Measurements from ENCODE around the gene CALCOCO1.

CALCOCO1 gene

GRCh38 chr12:53725824-53726223, 1.4 kb downstream of the CALCOCO1 start:
- TF ChIP-seq EZH2phosphoT487 (IDR thresholded peaks at IDR 0.05; ENCODE audit: low read length) (no peak), EZH2 (optimal IDR thresholded peaks at IDR 0.05; ENCODE audit: low read depth, low read length) (no peak), CTCF (IDR thresholded peaks at IDR 0.05; ENCODE audit: low read length) (no peak)
- H3K9ac ChIP-seq (ENCODE audit: low read length): no peak overlapping the region
- H2AFZ ChIP-seq (ENCODE audit: low read length): no peak overlapping the region
- no peaks in the 10 kb centered on the region for H3K27me3 ChIP-seq (replicated peaks; ENCODE audit: insufficient read depth, low read length)
- no peak for DNase-seq
- H3K9me2 ChIP-seq (replicated peaks; ENCODE audit: insufficient read depth, low read length): no peaks in the 10 kb centered on the region
- H3K27ac ChIP-seq (ENCODE audit: low read length): no peak overlapping the region
- no peaks in the 10 kb centered on the region for H3K36me3 ChIP-seq (replicated peaks; ENCODE audit: insufficient read depth, low read length)
- H3K9me3 ChIP-seq (replicated peaks; ENCODE audit: insufficient read depth, low read length): no peaks in the 10 kb centered on the region
- no peak overlapping the region; the same call in 1 of the 2 replicates for H3K4me3 ChIP-seq (ENCODE audit: low read length)
- peak overlapping the region; percentile 82 for H3K4me2 ChIP-seq (ENCODE audit: low read depth, low read length)
- H3K4me1 ChIP-seq (ENCODE audit: low read length): peaks cover 29% of the 10 kb centered on the region
- peaks cover 13% of the 10 kb centered on the region for H3F3A ChIP-seq (ENCODE audit: insufficient read depth, low read length)
- H3K79me2 ChIP-seq (ENCODE audit: low read length): peaks cover 16% of the 10 kb centered on the region; the same call in 1 of the 2 replicates
- no peaks in the 10 kb centered on the region for H4K20me1 ChIP-seq (ENCODE audit: insufficient read depth, low read length)

- peaks cover 29% of the 10 kb centered on the region for H3K4me1 ChIP-seq (ENCODE audit: low read length)
These were observed 4.7 kb downstream of the CALCOCO1 start for GRCh38 chr12:53722450-53723041.

GRCh38 chr12:53720946-53721345, 6.3 kb downstream of the CALCOCO1 start:
- Histone ChIP-seq H3K9ac (ENCODE audit: low read length) (no peak overlapping the region), H3K36me3 (replicated peaks; ENCODE audit: insufficient read depth, low read length) (no peaks in the 10 kb centered on the region), H3K4me2 (ENCODE audit: low read depth, low read length) (no peak overlapping the region), H3K9me3 (replicated peaks; ENCODE audit: insufficient read depth, low read length) (no peaks in the 10 kb centered on the region), H2AFZ (ENCODE audit: low read length) (no peak overlapping the region), H3K27ac (ENCODE audit: low read length) (no peak overlapping the region), H4K20me1 (ENCODE audit: insufficient read depth, low read length) (no peaks in the 10 kb centered on the region), H3K4me1 (ENCODE audit: low read length) (peaks cover 22% of the 10 kb centered on the region), H3K27me3 (replicated peaks; ENCODE audit: insufficient read depth, low read length) (no peaks in the 10 kb centered on the region), H3K79me2 (ENCODE audit: low read length) (peaks cover 7% of the 10 kb centered on the region; the same call in 1 of the 2 replicates), H3F3A (ENCODE audit: insufficient read depth, low read length) (peaks cover 13% of the 10 kb centered on the region), H3K4me3 (ENCODE audit: low read length) (no peak overlapping the region), H3K9me2 (replicated peaks; ENCODE audit: insufficient read depth, low read length) (no peaks in the 10 kb centered on the region)
- no peak for TF ChIP-seq EZH2 (optimal IDR thresholded peaks at IDR 0.05; ENCODE audit: low read depth, low read length)
- no peak for TF ChIP-seq CTCF (IDR thresholded peaks at IDR 0.05; ENCODE audit: low read length)
- no peak for TF ChIP-seq EZH2phosphoT487 (IDR thresholded peaks at IDR 0.05; ENCODE audit: low read length)
- DNase-seq: no peak

More at GRCh38 chr12:53722450-53723041, 4.7 kb downstream of the CALCOCO1 start:
- H3K4me2 ChIP-seq (ENCODE audit: low read depth, low read length): peak overlapping the region; percentile 65
- peak overlapping the region; percentile 86 for H3K27ac ChIP-seq (ENCODE audit: low read length)
- peak; percentile 93 for DNase-seq
- no peaks in the 10 kb centered on the region for H3K9me3 ChIP-seq (replicated peaks; ENCODE audit: insufficient read depth, low read length)
- H4K20me1 ChIP-seq (ENCODE audit: insufficient read depth, low read length): no peaks in the 10 kb centered on the region
- no peaks in the 10 kb centered on the region for H3K9me2 ChIP-seq (replicated peaks; ENCODE audit: insufficient read depth, low read length)
- no peak overlapping the region for H3K4me3 ChIP-seq (ENCODE audit: low read length)
- no peaks in the 10 kb centered on the region for H3K36me3 ChIP-seq (replicated peaks; ENCODE audit: insufficient read depth, low read length)
- TF ChIP-seq EZH2 (optimal IDR thresholded peaks at IDR 0.05; ENCODE audit: low read depth, low read length): no peak
- TF ChIP-seq CTCF (IDR thresholded peaks at IDR 0.05; ENCODE audit: low read length): peak; percentile 39
- TF ChIP-seq EZH2phosphoT487 (IDR thresholded peaks at IDR 0.05; ENCODE audit: low read length): no peak
- peaks cover 16% of the 10 kb centered on the region; the same call in 1 of the 2 replicates for H3K79me2 ChIP-seq (ENCODE audit: low read length)
- H3K27me3 ChIP-seq (replicated peaks; ENCODE audit: insufficient read depth, low read length): no peaks in the 10 kb centered on the region
- H3K9ac ChIP-seq (ENCODE audit: low read length): peak overlapping the region; percentile 44
- H3F3A ChIP-seq (ENCODE audit: insufficient read depth, low read length): peaks cover 13% of the 10 kb centered on the region
- H2AFZ ChIP-seq (ENCODE audit: low read length): no peak overlapping the region

Data from MM.1S (cell line).